Measurements from ENCODE around the gene GPC6.

- TF ChIP-seq POLR2AphosphoS5 (IDR thresholded peaks at IDR 0.05; ENCODE audit: insufficient read depth, low read depth, low read length) (no peak), CTCF (IDR thresholded peaks at IDR 0.05; ENCODE audit: extremely low read depth in 1 of 2, insufficient read depth in 1 of 2, low read depth in 1 of 2, low read length in 2 of 2) (no peak), POLR2A (IDR thresholded peaks at IDR 0.05; ENCODE audit: low read depth, low read length) (no peak), EZH2 (IDR thresholded peaks at IDR 0.05; ENCODE audit: borderline replicate concordance, low read depth, low read length, severe bottlenecking) (no peak), MAX (IDR thresholded peaks at IDR 0.05; ENCODE audit: insufficient read depth, insufficient read length) (no peak), GATA2 (IDR thresholded peaks at IDR 0.05; ENCODE audit: insufficient read depth, insufficient read length, low read depth, low read length) (no peak), JUN (IDR thresholded peaks at IDR 0.05; ENCODE audit: borderline replicate concordance, insufficient read depth, insufficient read length, low read depth) (no peak), MYC (IDR thresholded peaks at IDR 0.05; ENCODE audit: low read depth, low read length) (no peak), FOS (IDR thresholded peaks at IDR 0.05; ENCODE audit: borderline replicate concordance, insufficient read depth, low read length) (no peak)
These were observed 886.6 kb downstream of the GPC6 start for GRCh38 chr13:94113245-94113644.

Measured in endothelial cell of umbilical vein (primary cell).